Activated T-helper 9 cell treated with anti-CD3 and anti-CD28 coated beads, Interleukin-2, amount 50 U/mL, for 16 hours (primary cell): Measurements from ENCODE around the gene TAF3.

ENCODE experiments used
- DNase-seq: peaks from one replicate; pipeline ENCODE4 v3.0.0-alpha.2; 2020; ENCODE audit warnings: low read depth

The TAF3 gene

DNA sequence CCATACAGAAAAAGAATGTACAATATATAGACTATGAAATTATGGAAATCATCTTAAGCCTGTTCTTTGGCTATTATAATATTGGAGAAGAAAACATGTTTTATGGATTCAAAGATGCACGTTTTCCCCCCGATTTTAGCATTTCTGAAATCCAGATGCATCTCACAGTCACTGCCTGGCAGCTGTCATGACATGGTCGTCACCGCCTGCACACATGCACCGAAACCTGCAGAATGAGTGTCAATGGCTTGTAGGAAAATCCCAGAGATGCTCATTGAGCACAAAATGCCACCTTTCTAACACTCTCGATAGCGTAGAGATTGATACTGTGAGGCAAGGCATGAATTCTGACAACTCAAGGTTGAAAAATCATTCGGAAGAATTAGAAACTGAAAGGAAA is 115.5 kb downstream of the TAF3 start:
- no peak for DNase-seq

GRCh38 chr10:7937315-7937945 is 119.1 kb downstream of the TAF3 start:
- no peak for DNase-seq

DNA sequence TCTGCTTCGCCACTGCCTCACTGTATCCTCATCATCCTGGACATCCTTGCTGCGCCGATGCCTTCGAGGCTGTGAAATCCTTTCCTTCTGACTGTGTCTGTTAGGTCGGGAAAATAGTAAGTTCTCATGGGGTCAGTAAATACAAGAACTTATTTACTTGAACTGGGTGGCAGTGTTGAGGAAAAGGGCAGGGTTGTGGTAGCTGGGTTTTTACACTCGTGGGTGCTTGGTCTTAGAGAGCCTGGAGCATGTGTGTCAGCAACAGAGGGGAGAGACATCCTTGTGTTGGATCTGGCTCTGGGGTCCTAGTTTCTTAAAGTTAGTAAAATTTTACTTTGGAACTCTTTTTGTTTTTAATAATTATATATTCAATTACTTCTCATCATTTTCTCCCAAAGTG is 123.3 kb downstream of the TAF3 start:
- no peak for DNase-seq

GRCh38 chr10:7942316-7942715 is 124.0 kb downstream of the TAF3 start:
- DNase-seq = no peak

DNA sequence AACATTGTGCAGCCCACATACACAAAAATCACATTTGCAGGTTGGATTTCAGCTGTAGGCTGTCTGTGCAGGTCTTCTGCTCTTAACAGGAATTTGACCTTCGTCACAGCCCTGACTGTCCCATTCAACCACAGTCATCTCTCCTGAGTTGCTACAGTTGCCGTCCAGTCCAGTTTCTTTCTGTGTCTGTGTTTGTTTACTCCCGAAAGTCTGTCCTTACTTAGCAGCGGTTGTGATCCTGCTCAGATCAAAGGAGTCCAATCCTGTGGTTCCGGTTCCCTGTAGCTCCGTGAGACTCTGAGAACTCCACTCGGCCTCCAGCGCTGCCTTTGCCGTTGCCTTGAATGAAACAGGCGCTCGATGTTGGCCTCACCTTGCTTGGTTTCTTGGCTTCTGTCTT is 124.6 kb downstream of the TAF3 start:
- DNase-seq = no peak

- DNase-seq = no peak
These were observed 125.8 kb downstream of the TAF3 start for GRCh38 chr10:7944215-7944480.

- DNase-seq = no peak
These were observed 126.2 kb downstream of the TAF3 start for GRCh38 chr10:7944537-7944936.

DNA sequence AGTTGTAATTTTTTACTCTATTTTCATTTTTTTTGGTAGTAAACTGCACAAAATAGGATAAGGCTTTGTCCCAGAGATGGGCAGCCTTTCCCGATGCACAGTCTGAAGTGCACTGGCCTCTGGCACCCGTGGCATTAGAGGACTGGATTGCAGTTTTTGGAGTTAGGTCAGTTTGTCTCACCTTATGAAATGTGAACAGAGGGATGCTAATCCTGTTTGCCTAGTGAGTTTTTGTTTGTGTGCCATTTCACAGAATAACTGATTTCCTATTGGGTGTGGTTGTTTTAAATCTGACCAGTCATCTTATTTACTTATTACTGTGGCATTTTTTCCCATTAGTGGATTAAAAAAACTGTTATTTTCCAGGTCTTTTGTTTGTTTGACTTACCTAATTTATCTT is 126.7 kb downstream of the TAF3 start:
- no peak for DNase-seq

- DNase-seq = no peak
These were observed 127.3 kb downstream of the TAF3 start for GRCh38 chr10:7945469-7946187.

GRCh38 chr10:7948371-7949000 is 130.2 kb downstream of the TAF3 start:
- no peak for DNase-seq

- no peak for DNase-seq
These were observed 132.9 kb downstream of the TAF3 start for GRCh38 chr10:7950981-7951847.

GRCh38 chr10:7952266-7952665 is 134.0 kb downstream of the TAF3 start:
- DNase-seq = no peak

DNA sequence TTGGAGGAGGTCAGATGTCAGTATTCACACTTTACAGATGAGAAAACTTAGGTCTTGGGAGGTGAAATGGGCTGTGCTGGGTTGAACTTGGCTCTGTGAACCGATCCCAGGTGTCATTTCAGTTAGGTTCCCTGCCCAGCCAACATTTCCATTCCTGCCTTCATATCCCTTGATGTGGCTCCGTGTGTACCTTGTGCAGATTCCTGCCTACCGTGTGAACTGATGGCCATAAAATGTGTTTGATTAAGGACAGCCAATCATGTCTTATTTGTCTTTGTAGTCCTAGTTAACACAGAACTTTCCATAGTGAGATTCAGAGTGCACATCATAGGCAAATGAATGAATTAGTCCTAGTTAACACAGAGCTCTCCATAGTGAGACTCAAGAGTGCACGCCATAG is 135.1 kb downstream of the TAF3 start:
- no peak for DNase-seq

DNA sequence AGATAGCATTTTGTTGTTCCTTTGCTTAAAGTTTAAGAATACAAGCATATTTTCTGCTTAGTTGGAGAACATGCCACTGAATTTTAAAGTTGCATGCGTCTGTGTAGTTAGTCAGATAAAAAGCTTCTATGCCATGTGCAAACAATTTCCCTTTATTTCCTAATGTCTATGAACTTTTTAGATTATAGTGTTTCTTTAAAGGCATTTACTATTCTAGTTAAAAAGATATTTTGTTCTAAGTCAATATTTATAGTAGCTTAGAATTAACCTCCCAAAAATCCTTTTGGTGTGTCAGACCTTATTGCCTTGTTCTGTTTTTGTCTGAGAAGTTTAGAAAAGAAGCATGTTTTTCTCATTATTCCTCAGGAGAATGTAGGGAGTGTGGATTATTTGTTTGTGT is 137.1 kb downstream of the TAF3 start:
- DNase-seq = no peak

DNA sequence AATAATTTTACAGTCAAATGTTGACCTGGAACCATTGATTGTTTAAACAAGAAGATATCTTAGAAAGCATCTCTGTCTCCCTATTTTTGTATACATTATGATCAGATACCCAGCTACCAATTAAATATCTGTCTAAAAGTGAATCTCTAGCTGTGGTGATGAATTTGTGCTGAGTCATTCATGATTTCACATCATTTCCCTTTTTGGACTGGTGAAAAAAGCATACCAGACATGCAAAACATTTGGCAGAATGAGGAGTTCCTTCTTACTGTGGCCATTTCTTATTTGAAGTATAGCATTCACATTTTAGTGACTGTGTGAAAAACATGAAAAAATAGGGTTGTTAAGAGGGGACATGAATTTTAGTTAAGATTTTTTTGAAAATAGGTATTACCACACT is 138.2 kb downstream of the TAF3 start:
- DNase-seq = no peak

GRCh38 chr10:7957591-7957990 is 139.3 kb downstream of the TAF3 start:
- DNase-seq = no peak

DNA sequence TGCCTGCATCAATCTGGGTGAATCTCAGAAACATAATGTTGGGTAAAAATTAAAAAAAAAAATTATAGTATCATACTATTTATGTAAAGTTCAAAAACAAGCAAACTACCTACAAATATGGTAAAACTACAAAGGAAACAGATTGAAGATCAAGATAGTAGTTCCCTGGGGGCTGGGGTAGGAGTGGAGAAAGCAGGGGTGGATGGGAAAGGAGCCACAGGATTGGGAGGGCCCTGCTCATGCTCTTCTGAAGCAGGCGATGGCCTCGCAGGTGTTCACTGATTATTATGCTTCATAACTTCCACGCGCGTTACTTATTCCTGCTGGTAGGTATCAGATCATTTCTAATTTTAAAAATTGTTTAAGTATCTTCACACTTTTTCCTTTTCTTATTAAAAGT is 140.1 kb downstream of the TAF3 start:
- DNase-seq = no peak

DNA sequence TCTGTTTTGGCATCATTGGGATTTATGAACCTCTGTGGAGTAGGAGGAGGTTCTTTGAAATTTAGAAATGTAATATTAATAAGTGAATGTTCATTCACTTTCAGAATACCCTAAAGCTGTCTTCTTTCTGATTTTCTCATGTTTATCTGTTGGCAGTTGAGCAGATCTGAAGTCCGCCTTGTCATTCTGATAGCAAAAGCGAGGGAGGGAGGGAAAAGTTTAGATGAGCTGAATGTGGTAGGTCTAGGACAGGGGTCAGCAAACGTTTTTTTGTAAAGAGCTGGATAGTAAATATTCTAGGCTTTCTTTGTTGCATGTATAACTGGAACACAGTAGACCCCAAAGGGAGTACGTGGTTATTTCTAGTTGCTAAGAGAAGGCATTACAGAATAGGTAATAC is 141.8 kb downstream of the TAF3 start:
- no peak for DNase-seq

GRCh38 chr10:7962592-7962991 is 144.3 kb downstream of the TAF3 start:
- DNase-seq = no peak

DNA sequence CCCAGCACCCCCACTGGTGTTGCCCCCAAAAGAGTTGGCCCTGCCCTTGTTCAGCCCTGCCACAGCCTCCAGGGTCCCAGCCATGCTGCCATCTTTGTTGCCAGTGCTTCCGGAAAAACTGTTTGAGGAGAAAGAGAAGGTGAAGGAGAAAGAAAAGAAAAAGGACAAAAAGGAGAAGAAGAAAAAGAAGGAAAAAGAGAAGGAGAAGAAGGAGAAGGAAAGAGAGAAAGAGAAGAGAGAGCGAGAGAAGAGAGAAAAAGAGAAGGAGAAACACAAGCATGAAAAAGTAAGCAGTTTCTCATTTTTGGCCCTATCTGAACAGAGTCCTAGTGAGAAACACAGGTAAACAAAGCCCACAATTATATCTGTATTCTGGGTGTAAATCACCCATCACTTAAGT is 147.2 kb downstream of the TAF3 start:
- DNase-seq = no peak

GRCh38 chr10:7967035-7967434 is 148.7 kb downstream of the TAF3 start:
- no peak for DNase-seq

DNA sequence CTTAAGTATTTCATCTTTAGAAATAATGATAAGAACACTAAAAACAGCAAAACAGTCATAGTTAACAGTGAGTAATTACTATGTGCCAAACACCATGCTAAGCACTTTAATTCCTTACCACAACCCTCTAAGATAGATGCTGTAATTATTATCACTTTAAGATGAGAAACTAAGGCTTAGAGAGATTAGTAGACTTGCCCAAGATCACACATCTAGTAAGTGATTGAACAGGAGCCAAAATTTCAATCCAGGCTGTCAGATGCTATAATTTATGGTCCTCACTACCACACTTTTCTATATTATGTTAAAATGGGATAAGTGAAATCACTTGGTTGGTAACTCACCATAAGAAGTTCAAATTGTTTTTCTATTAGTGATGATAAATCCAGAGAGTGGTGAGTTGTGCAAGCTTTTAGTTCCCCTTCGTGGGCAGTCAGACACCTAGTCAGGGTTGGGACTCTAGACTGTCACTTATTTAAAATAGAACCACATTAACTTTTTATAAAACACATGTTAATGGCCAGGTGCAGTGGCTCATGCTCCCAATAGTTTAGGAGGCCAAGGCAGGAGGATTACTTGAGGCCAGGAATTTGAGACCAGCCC is 150.3 kb downstream of the TAF3 start:
- no peak for DNase-seq

GRCh38 chr10:7969623-7970022 is 151.3 kb downstream of the TAF3 start:
- no peak for DNase-seq
